GM13977 (cell line): ENCODE results near the gene TOB2.

Source experiments
- DNase-seq: peaks from one replicate; pipeline ENCODE4 v3.0.0; 2012; ENCODE audit warnings: low spot score
- in situ Hi-C: fragments of 300-500 bp; cut with MboI; formaldehyde crosslinking; loops from one replicate; pipeline ENCODE4 v1.12.0; 2022; ENCODE audit warnings: low sequenced_read_pairs, low pct_unique_long_range_greater_than_20kb, mixed read lengths, inconsistent platforms; ENCODE audit not compliant: unreplicated experiment
- TF ChIP-seq, protein P1 (sequence below): IDR thresholded peaks from 2 replicates; pipeline ENCODE4 v1.5.1; 2012; ENCODE audit warnings: mild to moderate bottlenecking, control low read depth; ENCODE audit not compliant: insufficient read depth; ENCODE audit errors: extremely low read depth, missing control alignments

TOB2 gene

DNA sequence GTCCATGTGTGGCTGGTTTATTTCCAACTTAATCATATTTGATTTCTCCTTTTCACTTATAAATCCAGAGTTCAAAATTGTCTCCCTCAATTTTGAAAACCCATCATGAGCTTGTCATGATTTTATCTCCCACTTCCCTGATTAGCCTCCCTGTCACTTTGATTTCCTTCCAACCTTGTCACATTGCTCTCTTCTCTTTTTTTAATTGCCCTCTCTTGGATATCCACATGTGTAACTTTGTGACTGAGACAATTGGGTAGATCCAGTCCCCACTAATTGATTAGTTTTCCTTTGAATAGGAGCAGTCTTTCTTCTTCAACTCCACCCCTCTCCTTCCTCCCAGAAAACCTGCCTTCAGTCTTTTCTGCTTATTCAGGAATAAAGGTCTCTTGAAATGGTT, 62.5 kb downstream of the TOB2 start:
- in situ Hi-C loops = no loop called here
- TF ChIP-seq, protein P1, sequence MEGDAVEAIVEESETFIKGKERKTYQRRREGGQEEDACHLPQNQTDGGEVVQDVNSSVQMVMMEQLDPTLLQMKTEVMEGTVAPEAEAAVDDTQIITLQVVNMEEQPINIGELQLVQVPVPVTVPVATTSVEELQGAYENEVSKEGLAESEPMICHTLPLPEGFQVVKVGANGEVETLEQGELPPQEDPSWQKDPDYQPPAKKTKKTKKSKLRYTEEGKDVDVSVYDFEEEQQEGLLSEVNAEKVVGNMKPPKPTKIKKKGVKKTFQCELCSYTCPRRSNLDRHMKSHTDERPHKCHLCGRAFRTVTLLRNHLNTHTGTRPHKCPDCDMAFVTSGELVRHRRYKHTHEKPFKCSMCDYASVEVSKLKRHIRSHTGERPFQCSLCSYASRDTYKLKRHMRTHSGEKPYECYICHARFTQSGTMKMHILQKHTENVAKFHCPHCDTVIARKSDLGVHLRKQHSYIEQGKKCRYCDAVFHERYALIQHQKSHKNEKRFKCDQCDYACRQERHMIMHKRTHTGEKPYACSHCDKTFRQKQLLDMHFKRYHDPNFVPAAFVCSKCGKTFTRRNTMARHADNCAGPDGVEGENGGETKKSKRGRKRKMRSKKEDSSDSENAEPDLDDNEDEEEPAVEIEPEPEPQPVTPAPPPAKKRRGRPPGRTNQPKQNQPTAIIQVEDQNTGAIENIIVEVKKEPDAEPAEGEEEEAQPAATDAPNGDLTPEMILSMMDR = no peak

More for the DNA sequence above, 62.5 kb downstream of the TOB2 start:
- no peak for DNase-seq
